GM21526 (cell line): ENCODE results near the gene MCM7.
"Not testable (repeated sequence)": the region's sequence is repeated elsewhere in the genome, so short reads cannot be mapped to it uniquely, and the experiment has no call there.

Experiments used
- ATAC-seq: cut with Tn5 transposase; IDR thresholded peaks from one replicate; pipeline ENCODE4 v1.9.1; 2021; ENCODE audit warnings: moderate library complexity; ENCODE audit not compliant: unreplicated experiment, low FRiP score

Gene MCM7

DNA sequence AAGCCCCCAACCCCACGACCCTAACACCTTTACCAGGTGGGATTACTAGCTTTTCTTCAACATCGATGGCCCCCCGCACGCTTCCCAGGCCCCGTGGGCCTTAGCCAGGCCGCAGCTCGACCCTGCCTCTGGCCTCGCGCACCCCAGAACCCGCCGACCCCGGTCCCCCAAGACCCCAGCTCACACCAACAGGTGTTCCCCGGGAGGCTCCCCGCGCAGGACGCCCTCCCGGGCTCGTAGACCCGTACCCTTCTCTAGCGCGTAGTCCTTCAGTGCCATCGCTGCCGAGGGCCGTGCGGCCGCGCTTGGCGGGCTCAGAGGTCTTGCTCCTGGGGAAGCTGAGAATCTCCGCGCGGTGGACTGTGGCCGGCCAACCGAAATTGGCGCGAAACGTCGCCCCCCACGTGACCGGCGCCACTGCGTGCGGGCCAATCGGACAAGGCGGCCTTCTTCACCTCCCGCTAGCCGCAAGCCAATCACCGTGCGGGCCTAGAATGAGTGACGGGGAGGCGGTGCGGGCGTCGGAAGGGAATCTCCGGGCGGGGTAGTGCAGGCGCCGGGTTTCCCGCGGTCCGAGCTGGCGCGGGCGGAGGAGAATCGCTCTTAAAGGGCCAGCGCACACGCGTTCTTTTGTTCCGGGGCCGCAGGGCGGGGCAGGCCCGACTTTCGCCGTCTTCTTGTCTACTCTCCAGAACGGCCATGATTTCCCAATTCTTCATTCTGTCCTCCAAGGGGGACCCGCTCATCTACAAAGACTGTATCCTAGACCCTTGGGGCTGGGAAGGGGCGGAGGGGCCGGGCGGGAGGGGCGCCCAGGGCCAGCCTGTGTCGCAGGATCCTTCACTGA is at the start of gene MCM7, which contains the start of gene AP4M1:
Gene MCM7 (minus strand): TSS at position 382 of the 847 bp plus-strand sequence. CDS start 103 bp downstream, at position 279.
Gene AP4M1 (plus strand): TSS at position 628 of the 847 bp plus-strand sequence. CDS start 72 bp downstream, at position 700.
- ATAC-seq, result peak; percentile 81

DNA sequence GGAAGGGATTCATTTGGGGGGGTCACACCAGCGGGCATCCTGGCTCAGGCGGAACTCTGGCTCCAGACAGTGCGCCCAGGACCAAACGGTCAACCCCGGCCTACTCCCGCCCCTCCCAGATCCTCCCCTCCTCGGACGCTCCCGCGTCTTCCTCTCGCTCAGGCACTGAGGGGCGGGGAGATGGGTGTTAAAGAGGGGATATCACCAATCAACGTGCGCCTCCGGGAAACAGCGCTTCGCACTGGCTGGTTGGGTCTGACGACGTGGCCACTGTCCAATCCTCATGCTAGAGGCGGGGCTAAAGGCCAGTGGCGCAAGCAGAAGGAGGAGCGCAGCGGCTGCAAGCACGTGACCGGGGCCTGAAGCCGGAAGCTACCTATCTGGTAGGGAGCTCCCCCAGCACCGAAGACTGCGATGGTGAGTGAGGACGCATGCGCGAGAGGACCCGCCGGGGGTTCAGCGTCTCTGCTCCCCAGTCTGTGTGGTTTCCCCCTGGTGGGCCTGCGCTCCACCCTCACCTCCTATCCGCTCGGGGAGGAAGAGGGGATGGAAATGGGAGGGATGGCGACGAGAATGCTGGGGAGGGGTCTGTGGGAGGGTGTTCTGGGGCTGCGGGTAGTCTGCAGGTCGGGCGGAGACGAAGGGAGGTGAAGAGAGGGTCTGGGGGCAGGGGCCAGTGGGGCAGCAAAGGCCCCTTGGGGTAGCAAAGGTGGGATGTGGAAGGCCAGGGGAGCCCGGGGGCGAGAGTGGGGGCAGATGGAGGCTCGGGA is 47.5 kb upstream of the MCM7 start, which contains the start of gene LAMTOR4:
Gene LAMTOR4 (plus strand): TSS at position 360 of the 770 bp plus-strand sequence. CDS start 55 bp downstream, at position 415.
- ATAC-seq, result peak; percentile 96

DNA sequence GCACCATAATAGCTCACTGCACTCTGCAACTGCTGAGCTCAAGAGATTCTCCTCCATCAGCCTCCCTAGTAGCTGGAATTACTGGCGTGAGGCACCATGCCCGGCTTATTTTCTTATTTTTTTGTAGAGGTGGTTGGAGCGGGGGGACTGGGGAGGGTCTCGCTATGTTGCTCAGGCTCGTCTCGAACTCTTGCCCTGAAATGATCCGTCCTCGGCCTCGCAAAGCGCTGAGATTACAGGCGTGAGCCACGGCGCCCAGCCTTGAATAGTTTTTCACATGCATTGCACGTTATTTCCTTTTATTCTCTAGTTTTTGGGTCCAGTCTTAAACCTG is 47.0 kb upstream of the MCM7 start:
- no peak for ATAC-seq

DNA sequence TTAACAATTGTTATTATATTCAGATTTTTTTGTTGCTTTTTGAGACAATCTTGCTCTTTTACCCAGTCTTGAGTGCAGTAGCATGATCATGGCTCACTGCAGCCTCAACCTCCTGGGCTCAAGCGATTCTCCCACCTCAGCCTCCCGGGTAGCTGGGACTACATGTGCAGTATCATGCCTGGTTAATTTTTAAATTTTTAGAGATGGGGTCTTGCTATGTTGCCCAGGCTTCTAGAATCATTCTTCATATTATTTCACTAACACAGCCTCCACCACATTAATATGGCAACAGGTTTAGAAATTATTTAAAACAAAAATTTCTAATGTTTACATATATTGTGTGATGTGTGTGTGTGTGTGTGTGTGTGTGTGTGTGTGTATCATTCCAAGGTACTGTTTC is 46.1 kb upstream of the MCM7 start:
- ATAC-seq, result no peak

DNA sequence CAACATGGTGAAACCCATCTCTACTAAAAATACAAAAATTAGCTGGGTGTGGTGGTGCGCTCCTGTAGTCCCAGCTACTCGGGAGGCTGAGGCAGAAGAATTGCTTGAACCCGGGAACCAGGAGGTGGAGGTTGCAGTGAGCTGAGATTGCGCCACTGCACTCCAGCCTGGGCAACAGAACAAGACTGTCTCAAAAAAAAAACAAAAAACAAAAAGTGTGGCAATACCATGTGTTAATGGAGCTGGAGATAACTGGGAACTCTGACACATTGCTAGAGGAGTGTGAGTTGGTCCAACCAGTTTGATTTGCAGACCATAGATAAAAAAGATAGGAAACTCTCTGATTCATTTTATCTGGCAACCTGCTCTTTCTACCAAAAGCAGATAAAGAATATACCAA is 45.2 kb upstream of the MCM7 start:
- ATAC-seq, result not testable (repeated sequence)

DNA sequence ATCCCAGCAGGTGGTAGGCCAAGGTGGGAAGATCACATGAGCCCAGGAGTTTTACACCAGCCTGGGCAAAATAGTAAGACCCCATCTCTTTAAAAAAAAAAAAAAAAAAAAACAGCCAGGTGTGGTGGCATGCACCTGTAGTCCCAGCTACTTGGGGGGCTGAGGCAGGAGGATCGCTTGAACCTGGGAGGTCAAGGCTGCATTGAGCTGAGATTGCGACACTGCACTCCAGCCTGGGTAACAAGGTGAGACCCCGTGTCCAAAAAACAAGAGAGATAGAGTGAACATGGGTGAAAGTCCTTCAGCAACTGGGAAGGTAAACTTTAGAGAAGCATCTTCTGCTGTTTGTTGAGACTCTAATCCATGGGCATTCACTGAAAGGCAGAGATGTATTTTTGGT is 41.3 kb upstream of the MCM7 start:
- ATAC-seq, result no peak

DNA sequence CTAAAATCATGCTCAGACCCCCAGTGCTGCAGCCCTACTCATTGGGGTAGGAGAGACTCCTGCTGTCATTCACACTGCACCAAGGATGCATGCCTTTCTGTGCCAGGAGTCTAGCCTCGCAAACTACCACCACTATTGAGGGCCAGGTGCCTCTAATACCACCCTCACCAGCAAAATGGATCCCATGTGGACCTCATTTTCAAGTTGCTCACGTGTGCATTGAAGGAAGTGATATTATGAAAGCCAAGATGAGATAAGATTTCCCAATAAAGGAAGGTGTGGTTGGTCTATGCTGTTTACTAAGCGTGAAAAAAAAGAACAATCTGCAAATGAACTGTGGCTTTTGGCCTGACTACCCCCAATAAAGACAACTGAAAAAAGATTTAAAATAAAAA is 40.4 kb upstream of the MCM7 start:
- ATAC-seq, result no peak

DNA sequence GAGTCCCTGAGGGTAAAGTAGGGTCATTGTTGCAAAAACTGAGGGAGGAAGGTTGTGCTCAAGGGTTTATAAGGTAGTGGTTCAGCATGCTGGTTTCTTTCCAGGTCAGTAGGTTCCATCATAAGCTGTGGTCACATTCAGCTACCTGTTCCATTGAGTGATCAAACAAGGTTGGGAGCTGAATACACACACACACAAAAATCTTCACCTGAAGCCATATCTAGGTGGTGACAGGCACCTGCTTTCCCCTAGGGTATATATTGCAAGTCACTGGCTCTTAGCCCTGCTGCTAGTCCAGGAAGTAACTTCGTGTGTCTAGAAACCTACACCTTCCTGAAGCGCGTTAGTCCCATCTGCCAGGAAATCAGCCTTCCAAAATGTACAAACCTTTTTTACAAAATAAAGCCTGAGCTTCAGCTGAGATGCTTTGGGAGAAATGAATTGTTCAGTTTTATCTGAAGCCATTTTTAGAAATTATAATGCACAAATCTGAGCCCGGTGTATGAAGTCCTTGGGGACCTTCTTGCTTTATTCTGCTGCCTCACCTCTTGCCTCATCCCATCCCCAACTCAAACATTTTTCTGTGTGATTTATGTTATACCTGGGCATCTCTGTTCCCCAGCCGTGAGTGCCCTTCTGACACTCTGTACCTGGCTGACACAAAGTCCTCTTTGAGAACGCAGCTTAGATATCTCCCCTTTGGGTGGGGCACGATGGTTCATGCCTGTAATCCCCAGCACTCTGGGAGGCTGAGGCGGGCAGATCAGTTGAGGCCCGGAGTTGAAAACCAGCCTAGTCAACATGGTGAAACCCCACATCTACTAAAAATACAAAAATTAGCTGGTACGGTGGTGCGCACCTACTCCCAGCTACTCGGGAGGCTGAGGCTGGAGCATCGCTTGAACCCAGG is 36.9 kb upstream of the MCM7 start:
- ATAC-seq, result no peak

DNA sequence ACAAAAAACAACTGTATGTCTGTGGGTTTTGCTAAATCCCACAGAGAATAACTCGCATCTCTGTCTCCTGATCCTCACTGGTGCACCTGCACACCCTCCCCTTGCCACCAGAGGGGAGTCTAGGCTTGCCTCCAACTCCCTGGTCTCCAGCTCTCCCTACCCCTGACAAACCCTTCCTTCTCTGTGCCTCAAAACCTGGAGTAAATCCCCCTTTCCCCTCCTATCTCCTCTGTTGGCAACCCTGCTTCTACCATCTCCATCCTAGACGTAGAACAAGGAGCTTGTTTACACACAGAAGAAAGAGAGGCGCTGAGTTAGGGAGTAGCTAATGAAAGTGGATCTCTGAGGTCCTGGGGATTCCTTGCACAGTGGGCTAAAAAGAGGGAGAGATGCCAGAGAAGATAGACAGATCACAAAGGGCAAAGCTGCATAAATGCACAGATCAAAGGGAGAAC is 31.5 kb upstream of the MCM7 start:
- ATAC-seq, result no peak

DNA sequence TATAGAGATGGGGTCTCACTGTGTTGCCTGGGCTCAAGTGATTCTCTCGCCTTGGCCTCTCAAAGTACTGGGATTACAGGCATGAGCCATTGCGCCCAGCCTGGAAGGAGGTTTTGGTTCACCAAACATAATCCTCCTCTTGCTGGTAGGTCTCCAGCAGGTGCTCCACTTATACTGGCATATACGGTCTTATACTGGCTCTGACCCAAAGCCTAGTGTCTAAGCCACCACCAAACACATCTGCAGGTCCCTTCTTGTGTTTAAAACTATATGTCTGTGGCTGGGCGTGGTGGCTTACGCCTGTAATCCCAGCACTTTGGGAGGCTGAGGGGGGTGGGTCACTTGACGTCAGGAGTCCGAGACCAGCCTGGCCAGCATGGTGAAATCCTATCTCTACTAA is 30.9 kb upstream of the MCM7 start:
- ATAC-seq, result no peak

DNA sequence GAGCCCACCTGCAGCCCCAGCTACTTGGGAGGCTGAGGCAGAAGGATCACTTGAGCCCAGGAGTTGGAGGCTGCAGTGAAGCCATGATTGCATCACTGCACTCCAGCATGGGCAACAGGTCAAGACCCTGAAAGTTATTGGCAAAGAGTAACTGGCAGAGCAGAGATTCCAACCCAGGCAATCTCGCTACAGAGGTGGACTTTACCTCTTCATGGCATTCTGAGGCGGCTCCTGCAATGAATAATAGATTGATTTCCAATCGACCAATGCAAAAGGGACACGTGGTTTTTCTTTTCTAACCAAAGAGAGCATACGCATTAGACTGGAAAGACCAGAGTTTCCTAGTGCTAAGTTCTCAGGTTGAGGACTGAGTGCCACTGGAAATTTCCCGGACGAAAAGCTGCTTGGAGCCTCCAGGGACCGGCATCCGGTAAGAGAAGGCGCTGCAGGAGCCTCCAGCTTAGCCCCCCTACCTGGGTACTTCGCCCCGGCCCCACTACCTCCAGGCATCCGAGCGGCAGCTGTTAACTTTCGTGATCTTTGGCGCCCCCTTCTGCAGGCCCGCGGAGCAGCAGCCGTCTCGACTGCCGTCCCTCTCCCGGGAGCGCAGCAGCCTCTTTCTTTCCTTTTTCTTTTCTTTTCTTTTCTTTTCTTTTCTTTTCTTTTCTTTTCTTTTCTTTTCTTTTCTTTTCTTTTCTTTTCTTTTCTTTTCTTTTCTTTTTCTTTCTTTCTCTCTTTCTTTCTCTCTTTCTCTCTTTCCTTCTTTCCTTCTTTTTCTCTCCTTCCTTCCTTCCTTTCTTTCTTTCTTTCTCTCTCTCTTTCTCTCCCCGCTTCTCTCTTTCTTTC is 29.6 kb upstream of the MCM7 start:
- no peak for ATAC-seq

DNA sequence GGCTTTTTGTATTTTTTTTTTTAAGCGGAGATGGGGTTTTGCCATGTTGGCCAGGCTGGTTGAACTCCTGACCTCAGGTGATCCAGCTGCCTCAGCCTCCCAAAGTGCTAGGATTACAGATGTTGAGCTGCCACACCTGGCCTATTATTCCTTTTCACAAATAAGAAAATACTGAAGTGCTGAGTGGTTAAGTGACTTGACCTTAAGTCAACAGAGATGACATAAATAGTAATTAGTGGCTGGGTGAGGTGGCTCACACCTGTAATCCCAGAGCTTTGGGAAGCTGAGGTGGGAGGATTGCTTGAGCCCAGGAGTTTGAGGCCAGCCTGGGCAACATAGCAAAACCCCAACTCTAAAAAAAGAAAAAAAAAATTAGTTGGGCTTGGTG is 29.0 kb upstream of the MCM7 start:
- ATAC-seq, result not testable (repeated sequence)

DNA sequence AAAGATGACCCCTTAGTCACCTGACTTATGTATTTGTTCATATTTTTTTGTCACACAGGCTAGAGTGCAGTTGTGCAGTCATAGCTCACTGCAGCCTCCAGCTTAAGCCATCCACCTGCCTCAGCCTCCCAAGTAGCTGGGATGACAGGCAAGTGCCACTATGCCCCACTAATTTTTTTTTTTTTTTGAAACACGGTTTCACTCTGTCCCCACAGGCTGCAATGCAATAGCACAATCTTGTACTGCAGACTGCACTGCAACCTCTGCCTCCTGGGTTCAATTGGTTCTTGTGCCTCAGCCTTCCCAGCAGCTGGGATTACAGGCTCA is 27.4 kb upstream of the MCM7 start:
- ATAC-seq, result no peak

DNA sequence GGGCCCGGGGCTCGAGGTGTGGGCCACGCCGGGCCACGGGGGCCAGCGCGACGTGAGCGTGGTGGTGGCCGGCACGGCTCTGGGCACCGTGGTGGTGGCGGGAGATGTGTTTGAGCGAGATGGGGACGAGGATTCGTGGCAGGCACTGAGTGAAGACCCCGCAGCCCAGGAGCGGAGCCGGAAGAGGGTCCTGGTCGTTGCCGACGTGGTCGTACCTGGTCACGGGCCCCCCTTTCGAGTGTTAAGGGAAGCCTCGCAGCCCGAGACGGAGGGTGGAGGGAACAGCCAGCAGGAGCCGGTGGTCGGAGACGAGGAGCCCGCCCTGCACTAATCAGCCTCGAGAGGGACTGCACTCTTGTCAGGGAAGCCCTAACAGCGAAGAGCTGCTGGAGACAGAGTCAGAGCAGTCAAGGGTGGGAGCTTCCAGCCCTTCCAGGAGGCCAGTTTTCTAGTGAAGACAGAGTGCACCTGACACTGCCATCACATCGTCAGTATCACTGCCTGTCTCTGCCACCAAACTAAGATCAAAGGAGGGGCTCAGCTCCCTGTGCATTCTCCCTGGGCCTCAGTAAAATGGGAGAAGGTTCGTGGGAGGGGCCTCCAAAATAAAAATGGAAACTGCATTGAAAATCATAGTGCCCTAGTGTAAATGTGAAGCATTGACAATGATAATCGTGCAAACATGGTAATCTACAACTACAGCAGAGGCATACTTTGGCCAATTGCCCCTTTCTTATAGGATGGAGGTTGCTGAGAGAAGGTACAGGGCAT is 26.9 kb upstream of the MCM7 start:
- ATAC-seq, result no peak

DNA sequence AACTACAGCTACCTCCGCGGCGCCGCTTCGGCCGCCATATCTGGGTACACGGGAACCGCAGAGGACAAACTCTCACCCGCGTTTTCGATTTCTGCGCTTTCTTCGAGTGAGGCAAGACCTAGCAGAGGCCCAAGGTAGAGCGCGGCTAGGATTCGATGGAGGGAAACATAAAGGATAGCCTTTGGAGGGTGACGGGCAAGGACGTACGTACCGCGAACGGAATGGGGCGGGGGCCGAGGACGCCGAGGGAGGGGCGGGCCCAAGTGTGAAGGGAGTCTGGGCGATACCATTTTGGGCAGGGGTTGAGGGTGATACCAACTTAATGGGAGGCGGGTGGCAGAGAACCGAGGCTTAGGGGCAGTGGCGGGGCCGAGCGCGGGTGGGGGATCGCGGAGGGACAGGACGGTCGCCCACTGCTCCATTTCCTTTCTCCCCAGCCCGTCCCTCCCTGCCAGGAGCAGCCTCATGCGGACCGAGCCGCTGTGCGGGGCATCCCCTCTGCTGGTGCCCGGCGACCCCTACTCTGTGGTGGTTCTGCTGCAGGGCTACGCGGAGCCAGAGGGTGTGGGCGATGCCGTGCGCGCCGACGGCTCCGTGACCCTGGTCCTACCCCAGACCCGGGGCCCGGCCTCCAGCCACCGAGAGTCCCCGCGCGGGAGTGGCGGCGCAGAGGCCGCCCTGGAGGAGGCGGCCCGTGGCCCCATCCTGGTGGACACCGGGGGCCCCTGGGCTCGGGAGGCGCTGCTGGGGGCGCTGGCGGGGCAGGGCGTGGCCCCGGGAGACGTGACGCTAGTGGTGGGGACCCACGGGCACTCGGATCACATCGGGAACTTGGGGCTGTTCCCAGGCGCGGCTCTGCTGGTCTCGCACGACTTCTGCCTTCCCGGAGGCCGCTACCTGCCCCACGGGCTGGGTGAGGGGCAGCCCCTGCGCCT is 26.0 kb upstream of the MCM7 start, which contains the start of gene MBLAC1:
Gene MBLAC1 (plus strand): TSS at position 37 of the 935 bp plus-strand sequence. CDS start 429 bp downstream, at position 466.
- ATAC-seq, result peak; percentile 47

DNA sequence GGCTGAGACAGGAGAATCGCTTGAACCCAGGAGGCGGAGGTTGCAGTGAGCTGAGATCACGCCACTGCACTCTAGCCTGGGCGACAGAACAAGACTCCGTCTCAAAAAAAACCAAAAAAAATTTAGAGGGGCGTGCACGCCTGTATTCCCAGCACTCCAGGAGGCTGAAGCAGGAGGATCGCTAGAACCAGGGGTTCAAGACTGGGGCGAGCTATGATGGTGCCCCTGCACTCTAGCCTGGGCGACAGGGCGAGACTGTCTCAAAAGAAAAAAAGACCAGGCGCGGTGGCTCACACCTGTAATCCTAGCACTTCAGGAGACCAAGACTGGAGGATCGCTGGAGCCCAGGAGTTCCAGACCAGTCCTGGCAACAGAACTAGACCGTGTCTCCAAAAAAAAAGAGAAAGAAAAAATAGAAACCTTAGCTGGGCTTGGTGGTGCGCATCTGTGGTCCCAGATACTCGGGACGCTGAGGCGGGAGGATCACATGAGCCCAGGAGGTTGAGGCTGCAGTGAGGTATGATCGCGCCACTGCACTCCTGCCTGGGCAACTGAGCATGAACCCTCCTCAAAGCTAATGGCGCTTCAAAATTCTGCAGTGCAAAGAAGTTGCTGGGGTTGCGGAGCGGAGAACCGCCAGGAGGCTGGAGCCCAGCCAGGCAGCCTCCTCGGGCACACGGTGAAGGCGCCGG is 25.2 kb upstream of the MCM7 start:
- no peak for ATAC-seq
